ENCODE data around the gene INTS3.

INTS3 gene, protein sequence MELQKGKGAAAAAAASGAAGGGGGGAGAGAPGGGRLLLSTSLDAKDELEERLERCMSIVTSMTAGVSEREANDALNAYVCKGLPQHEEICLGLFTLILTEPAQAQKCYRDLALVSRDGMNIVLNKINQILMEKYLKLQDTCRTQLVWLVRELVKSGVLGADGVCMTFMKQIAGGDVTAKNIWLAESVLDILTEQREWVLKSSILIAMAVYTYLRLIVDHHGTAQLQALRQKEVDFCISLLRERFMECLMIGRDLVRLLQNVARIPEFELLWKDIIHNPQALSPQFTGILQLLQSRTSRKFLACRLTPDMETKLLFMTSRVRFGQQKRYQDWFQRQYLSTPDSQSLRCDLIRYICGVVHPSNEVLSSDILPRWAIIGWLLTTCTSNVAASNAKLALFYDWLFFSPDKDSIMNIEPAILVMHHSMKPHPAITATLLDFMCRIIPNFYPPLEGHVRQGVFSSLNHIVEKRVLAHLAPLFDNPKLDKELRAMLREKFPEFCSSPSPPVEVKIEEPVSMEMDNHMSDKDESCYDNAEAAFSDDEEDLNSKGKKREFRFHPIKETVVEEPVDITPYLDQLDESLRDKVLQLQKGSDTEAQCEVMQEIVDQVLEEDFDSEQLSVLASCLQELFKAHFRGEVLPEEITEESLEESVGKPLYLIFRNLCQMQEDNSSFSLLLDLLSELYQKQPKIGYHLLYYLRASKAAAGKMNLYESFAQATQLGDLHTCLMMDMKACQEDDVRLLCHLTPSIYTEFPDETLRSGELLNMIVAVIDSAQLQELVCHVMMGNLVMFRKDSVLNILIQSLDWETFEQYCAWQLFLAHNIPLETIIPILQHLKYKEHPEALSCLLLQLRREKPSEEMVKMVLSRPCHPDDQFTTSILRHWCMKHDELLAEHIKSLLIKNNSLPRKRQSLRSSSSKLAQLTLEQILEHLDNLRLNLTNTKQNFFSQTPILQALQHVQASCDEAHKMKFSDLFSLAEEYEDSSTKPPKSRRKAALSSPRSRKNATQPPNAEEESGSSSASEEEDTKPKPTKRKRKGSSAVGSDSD

DNA sequence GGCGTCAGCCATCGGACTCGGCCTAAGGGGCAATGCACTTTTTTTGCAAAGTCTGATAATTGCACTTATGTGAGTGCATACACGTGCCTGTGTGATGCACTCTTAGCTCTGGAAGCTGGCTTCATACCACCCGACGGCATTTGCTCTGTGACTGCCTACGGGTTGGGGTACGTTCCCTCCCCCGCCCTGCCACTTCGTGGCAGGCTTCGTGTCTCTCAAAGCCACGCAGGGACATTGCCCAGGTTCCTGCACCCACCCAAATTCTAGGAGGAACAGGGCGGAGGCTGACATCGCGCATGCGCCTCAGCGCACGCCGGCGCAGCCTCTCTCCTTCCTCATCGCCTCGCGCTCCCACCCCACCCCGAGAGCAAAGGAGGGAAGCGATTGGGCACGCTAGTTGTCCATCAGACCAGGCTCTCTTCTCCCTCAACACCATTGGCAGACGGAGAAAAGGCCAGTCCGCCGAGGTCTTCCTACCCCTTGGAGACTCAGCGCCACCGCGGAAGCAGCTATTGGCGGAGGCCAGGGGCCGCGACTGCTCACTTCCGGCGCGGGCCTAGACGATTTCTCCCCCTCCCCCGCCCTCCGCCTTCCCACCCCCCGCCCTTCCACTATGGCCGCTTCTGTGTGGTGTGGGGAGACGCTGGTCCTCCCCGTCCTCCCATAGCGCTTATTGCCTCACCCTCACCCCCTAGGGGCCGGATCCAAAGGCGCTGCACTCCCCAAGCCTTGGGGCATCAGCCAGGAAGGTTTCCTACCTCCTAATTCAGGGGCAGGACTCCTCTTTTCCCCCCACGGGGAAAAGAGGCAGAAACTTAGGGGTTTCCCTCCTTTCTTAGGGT lies at the start of gene INTS3:
TSS of gene INTS3 (plus strand) at position 588 of the 842 bp plus-strand sequence. CDS start 585 bp downstream, outside the sequence.
- peak; percentile 99 for DNase-seq (ENCODE audit: low read depth)

DNA sequence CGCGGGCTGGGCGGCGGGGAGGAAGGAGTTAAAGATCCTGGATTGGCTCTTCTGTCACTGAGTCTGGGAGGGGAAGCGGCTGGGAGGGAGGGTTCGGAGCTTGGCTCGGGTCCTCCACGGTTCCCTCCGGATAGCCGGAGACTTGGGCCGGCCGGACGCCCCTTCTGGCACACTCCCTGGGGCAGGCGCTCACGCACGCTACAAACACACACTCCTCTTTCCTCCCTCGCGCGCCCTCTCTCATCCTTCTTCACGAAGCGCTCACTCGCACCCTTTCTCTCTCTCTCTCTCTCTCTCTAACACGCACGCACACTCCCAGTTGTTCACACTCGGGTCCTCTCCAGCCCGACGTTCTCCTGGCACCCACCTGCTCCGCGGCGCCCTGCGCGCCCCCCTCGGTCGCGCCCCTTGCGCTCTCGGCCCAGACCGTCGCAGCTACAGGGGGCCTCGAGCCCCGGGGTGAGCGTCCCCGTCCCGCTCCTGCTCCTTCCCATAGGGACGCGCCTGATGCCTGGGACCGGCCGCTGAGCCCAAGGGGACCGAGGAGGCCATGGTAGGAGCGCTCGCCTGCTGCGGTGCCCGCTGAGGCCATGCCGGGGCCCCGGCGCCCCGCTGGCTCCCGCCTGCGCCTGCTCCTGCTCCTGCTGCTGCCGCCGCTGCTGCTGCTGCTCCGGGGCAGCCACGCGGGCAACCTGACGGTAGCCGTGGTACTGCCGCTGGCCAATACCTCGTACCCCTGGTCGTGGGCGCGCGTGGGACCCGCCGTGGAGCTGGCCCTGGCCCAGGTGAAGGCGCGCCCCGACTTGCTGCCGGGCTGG lies 49.1 kb upstream of the INTS3 start, which contains the start of gene NPR1:
TSS of gene NPR1 (plus strand) at position 170 of the 818 bp plus-strand sequence. CDS start at position 591, 421 bp downstream.
- DNase-seq (ENCODE audit: low read depth) = no peak

DNA sequence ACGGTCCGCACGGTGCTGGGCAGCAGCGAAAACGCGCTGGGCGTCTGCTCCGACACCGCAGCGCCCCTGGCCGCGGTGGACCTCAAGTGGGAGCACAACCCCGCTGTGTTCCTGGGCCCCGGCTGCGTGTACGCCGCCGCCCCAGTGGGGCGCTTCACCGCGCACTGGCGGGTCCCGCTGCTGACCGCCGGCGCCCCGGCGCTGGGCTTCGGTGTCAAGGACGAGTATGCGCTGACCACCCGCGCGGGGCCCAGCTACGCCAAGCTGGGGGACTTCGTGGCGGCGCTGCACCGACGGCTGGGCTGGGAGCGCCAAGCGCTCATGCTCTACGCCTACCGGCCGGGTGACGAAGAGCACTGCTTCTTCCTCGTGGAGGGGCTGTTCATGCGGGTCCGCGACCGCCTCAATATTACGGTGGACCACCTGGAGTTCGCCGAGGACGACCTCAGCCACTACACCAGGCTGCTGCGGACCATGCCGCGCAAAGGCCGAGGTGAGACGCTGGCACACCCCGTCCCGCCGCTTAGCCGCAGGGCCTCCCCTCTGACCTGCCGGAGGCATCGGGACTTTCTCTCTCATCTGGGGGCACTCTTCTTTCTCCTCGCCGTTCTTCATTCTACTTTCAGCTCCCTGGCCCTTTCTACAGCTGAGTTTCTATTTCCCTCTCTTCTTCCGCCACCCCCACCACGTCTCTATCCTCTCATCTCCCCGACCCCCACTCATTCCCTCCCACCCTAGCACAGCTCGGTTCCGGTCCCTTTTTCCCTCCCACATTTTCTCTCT lies 48.3 kb upstream of the INTS3 start:
- DNase-seq (ENCODE audit: low read depth) = peak; percentile 17

GRCh38 chr1:153680120-153680403 lies 47.8 kb upstream of the INTS3 start:
- DNase-seq (ENCODE audit: low read depth) = no peak

DNA sequence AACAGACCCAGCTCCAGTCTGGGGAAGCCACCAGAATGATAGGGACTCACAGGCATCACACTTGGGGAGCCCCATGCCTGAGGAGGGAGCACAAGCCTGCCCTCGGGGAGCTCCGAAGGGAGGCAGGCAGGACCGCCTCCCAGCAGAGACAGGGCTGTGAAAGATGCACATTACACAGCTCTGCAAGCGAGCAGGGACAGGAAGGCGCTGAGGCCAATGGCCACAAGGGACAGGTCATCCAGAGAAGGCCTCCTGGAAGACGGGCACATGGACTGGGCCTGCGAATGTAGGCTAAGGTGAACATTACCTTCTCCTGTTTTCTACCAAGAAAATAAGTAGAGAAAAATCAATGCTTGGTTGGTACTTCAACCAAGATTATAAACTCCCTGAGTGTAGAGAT lies 45.1 kb upstream of the INTS3 start:
- DNase-seq (ENCODE audit: low read depth) = no peak

DNA sequence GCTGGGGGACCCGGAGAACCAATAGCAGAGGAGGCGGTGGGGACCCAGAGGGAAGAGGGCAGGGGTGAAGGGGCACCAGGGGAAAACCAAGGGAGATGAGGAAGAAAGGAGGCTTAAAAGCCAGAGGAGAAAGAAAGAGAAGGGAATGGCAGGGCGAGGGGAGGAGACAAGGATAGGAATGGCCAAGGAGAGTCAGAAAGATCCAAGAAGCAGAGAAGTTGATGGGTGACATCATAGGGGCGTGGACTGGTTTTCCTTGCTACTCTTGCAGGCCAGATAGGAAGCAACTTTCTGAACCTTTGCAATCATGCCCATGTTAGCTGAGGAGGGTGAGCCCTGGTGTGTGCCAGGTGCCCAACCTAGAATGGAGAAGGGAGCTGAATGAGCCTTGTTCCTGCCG lies 44.0 kb upstream of the INTS3 start:
- DNase-seq (ENCODE audit: low read depth) = no peak

DNA sequence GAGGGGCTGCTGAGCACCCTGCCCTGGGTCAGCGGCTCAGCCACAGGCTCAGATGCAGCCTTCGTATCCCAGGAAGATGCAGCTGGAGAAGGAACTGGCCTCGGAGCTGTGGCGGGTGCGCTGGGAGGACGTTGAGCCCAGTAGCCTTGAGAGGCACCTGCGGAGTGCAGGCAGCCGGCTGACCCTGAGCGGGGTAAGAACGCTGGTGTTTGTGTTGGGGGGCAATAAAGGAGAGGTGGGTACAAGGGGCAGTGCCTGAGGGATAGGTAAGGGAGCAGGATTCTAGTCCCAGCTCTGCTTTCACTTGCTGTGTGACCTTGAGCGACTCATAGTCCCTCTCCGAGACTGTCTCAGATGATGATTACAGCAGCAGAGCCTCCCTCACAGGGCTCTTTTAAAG lies 43.0 kb upstream of the INTS3 start:
- DNase-seq (ENCODE audit: low read depth) = no peak

DNA sequence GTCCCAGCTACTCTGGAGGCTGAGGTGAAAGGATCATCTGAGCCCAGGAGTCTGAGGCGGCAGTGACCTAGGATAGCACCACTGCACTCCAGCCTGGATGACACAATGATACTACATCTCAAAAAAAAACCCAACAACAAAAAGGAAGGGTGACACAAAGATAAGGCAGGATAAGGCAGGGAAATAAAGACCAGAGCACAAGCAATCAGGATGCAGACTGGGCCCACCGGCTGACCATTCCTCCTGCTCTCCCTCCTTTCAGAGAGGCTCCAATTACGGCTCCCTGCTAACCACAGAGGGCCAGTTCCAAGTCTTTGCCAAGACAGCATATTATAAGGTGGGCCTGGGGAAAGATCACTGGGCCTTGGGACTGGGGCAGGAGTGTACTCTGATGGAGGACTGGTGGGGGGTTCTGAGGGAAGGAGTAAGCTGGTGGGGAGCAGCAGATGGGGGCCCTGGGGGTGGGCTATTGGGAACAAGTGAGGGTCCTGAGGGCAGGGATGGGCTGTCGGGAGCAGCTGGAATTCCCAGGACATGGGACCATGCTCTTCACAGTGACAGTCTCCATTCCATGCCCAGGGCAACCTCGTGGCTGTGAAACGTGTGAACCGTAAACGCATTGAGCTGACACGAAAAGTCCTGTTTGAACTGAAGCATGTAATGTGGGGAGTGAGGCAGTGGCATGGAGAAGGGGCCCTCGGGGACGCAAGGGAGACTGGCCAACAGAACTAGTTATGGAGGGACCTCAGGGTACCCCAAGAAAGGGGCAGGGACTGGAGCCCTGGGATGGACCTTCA lies 42.1 kb upstream of the INTS3 start:
- DNase-seq (ENCODE audit: low read depth) = no peak

- DNase-seq (ENCODE audit: low read depth) = no peak
Measured at GRCh38 chr1:153687346-153688125, 40.3 kb upstream of the INTS3 start.

DNA sequence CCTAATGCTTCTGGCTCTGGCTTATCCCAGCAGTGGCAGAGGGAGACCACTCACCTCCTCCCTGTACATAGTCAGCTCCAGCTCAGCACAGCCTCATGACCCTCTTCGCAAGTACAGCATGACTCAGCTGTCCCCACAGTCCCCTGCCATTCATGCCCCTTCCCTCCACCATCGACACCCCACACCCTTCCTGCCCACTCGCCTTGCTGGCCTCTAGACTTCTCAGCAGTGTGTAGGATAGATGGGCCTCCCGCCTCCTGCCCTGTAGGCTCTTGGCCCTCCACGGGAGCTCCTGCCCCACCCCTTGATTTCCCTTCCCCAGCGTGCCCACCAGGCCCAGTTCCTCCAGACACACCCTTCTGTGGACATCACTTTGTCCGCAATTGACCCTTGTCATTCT lies 39.6 kb upstream of the INTS3 start:
- DNase-seq (ENCODE audit: low read depth) = no peak

DNA sequence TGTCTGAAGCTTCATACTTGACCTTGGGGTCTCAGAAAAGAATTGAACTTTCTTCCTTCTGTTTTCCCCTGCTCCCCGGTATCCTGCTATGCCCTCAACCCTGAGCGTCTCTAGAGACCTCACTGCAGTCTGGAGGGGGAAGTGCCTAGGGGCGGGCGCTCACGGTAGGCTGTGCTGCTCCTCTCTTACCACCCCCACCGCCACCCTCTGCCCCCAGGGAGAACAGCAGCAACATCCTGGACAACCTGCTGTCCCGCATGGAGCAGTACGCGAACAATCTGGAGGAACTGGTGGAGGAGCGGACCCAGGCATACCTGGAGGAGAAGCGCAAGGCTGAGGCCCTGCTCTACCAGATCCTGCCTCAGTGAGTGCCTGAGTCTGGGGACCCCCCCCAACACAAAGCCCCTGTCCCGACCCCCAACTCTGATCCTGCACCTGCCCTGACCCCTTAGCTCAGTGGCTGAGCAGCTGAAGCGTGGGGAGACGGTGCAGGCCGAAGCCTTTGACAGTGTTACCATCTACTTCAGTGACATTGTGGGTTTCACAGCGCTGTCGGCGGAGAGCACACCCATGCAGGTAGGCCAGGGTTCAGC lies 39.0 kb upstream of the INTS3 start:
- DNase-seq (ENCODE audit: low read depth) = no peak

- DNase-seq (ENCODE audit: low read depth) = no peak
Measured at GRCh38 chr1:153693466-153693865, 34.4 kb upstream of the INTS3 start.

GRCh38 chr1:153696741-153697140 lies 31.1 kb upstream of the INTS3 start:
- no peak for DNase-seq (ENCODE audit: low read depth)

- DNase-seq (ENCODE audit: low read depth) = no peak
Measured at GRCh38 chr1:153697191-153698019, 30.4 kb upstream of the INTS3 start.

DNA sequence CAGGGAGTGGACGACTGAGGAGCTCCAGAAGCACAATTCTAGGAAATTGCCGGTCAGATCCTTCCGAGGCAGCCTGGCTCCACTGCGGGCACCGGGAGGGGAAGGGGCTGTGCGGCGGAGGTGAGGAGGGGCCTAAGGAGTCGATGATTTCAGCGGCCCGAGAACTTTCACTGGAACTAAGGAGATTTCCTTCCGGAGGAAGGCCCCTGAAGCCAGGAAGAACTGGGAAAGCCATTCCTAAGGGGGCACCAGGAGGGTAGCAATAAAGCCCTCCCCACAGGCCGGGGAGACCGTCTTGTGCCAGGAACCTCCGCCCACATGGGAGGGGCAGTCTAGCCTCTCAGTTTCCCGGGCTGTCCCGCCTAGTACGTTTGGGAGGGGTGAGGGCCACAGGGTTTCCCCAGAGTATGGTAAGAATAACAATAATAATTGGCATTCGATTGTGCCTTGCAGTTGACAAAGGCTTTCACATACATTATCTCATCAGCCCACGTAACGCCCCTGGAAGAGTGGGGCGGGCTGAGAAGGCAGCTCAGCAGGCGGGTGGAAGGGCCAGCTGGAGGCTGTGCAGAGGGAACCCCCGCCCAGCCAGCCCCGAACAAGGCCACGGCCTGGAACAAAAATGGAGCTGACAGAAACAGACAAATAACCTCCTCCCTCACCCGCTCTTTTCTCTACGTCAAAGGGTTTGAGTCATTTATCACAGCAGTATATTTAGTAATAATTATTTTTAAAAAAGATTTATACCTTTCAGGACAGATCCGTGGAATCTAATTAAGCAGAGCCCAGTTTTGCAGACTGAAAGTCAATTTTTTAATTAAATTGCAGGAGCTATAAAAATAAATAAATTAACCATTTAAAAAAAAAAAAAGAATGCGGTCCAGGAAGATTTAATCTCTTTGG lies 29.6 kb upstream of the INTS3 start:
- DNase-seq (ENCODE audit: low read depth) = no peak

Measured in activated T-helper 1 cell treated with Interleukin-2 at 50 U/mL for 16 hours (primary cell).